CD4-positive, alpha-beta T cell treated with Interleukin-17A for 1 hour (primary cell): ENCODE results near the gene FKBP2.

Experiments used
- DNase-seq: peaks from one replicate; pipeline ENCODE4 v3.0.0-alpha.2; 2020

Gene FKBP2

GRCh38 chr11:64240435-64241240 is at the start of gene FKBP2:
FKBP2 (plus strand) TSS chr11:64241095; CDS start chr11:64242388, 1,293 bp downstream.
- DNase-seq, result peak; percentile 98

GRCh38 chr11:64192434-64192833 is 48.5 kb upstream of the FKBP2 start:
- no peak for DNase-seq

- DNase-seq, result no peak
Measured at GRCh38 chr11:64196626-64197025, 44.3 kb upstream of the FKBP2 start.

- DNase-seq, result no peak
Measured at GRCh38 chr11:64198511-64198910, 42.4 kb upstream of the FKBP2 start.

- no peak for DNase-seq
Measured at GRCh38 chr11:64201543-64201942, 39.4 kb upstream of the FKBP2 start.

- DNase-seq, result no peak
Measured at GRCh38 chr11:64202992-64203391, 37.9 kb upstream of the FKBP2 start.

GRCh38 chr11:64203421-64204079 is 37.3 kb upstream of the FKBP2 start:
- no peak for DNase-seq

- no peak for DNase-seq
Measured at GRCh38 chr11:64204080-64204440, 36.8 kb upstream of the FKBP2 start.

GRCh38 chr11:64204464-64204989 is 36.4 kb upstream of the FKBP2 start:
- DNase-seq, result peak; percentile 91

- DNase-seq, result peak; percentile 76
Measured at GRCh38 chr11:64206457-64207255, 34.2 kb upstream of the FKBP2 start, which contains the start of gene FERMT3. FERMT3 (plus strand) TSS chr11:64206721; CDS start chr11:64207365, 644 bp downstream.

GRCh38 chr11:64207256-64208085 is 33.4 kb upstream of the FKBP2 start:
- DNase-seq, result peak; percentile 80

- DNase-seq, result no peak
Measured at GRCh38 chr11:64208086-64208795, 32.7 kb upstream of the FKBP2 start.

- no peak for DNase-seq
Measured at GRCh38 chr11:64208796-64209562, 31.9 kb upstream of the FKBP2 start.

- DNase-seq, result no peak
Measured at GRCh38 chr11:64209563-64209843, 31.4 kb upstream of the FKBP2 start.

GRCh38 chr11:64210301-64211020 is 30.4 kb upstream of the FKBP2 start:
- no peak for DNase-seq

- no peak for DNase-seq
Measured at GRCh38 chr11:64211181-64211872, 29.6 kb upstream of the FKBP2 start.

- DNase-seq, result no peak
Measured at GRCh38 chr11:64216879-64217278, 24.0 kb upstream of the FKBP2 start.

- no peak for DNase-seq
Measured at GRCh38 chr11:64218628-64219353, 22.1 kb upstream of the FKBP2 start.

GRCh38 chr11:64219354-64219684 is 21.6 kb upstream of the FKBP2 start:
- DNase-seq, result no peak
